Sigmoid colon (tissue), 7 donors: ENCODE measurements around the gene GALNT18. TPM values are rescaled to one million over a fixed set of nuclear protein-coding genes. Genes with fewer than 3 reads are reported as not detected.

ENCODE experiments used
- DNase-seq: peaks from one replicate; pipeline ENCODE4 v3.0.0-alpha.2; 2019
- H3K27ac ChIP-seq, 4 donors: fragments of 200-600 bp; sonication (generic); one replicate each; pipeline ENCODE4 v1.5.1; 2016 to 2019; ENCODE audit warnings: mild to moderate bottlenecking in 1 of 4
- H3K27me3 ChIP-seq, 3 donors: fragments of 200-600 bp; sonication (generic); one replicate each; pipeline ENCODE4 v1.5.1; 2019; ENCODE audit warnings: mild to moderate bottlenecking in 1 of 3
- H3K36me3 ChIP-seq, 4 donors: fragments of 200-600 bp; sonication (generic); one replicate each; pipeline ENCODE4 v1.5.1; 2016 to 2019
- H3K4me1 ChIP-seq, 4 donors: fragments of 200-600 bp; sonication (generic); one replicate each; pipeline ENCODE4 v1.5.1; 2017 to 2019
- H3K4me3 ChIP-seq, 4 donors: fragments of 200-600 bp; sonication (generic); one replicate each; pipeline ENCODE4 v1.5.1; 2017 to 2019; ENCODE audit warnings: mild to moderate bottlenecking in 2 of 4, moderate library complexity in 1 of 4
- H3K9me3 ChIP-seq, 4 donors: fragments of 200-600 bp in 3 of 4; sonication (generic) in 3 of 4; one replicate each; pipeline versions ENCODE4 v1.5.1 to v1.6.1; 2013 to 2019
- EP300 ChIP-seq, 4 donors: sonication (generic); formaldehyde crosslinking; IDR thresholded peaks; one replicate each; pipeline ENCODE4 v1.6.1; 2017; ENCODE audit warnings: antibody characterized with exemption in 4 of 4
- POLR2A ChIP-seq, 2 donors: fragments of 450-650 bp; IDR thresholded peaks; one replicate each; pipeline ENCODE4 v1.6.1; 2016; ENCODE audit warnings: antibody characterized with exemption in 2 of 2, mild to moderate bottlenecking in 2 of 2, moderate library complexity in 2 of 2
- POLR2AphosphoS5 ChIP-seq, 4 donors: sonication (generic); formaldehyde crosslinking; IDR thresholded peaks; one replicate each; pipeline ENCODE4 v1.6.1; 2017; ENCODE audit warnings: antibody characterized with exemption in 4 of 4
- WGBS, 2 donors: extraction: QIAGEN DNeasy Blood & Tissue Kit; methylation state at CpG; one replicate each; pipeline ENCODE4 v1.1.7; 2013; 5-methylcytosine and 5-hydroxymethylcytosine counted together
- intact Hi-C: fragments of 100-400 bp; cut with DNase I; formaldehyde crosslinking; loops from one replicate; pipeline ENCODE4 v1.15.1; 2023
- polyA plus RNA-seq, 3 donors: library from polyadenylated mRNA; stranded (reverse); fragments of 200-250 nt; gene quantifications; one replicate each; pipeline ENCODE4 v1.2.3, GENCODE V29; 2013
- total RNA-seq, 4 donors: library from RNA; depleted of rRNA; stranded (reverse); fragments of >200 nt; gene quantifications; one replicate each; pipeline ENCODE4 v1.1.0, GENCODE V29; 2016
- TF ChIP-seq, protein P1 (sequence below), 4 experiments: fragments of 450-650 bp in 3 of 4; fragments of 200-600 bp in 1 of 4; IDR thresholded peaks; one replicate each; pipeline ENCODE4 v1.5.1; 2016 to 2019; ENCODE audit warnings: antibody characterized with exemption in 4 of 4, mild to moderate bottlenecking in 3 of 4, moderate library complexity in 2 of 4
- donor health status: healthy with polysubstance abuse.
- donor health status: Bipolar disorder and iron deficiency.
- donor health status: healthy.

GALNT18 gene
- total and polyA plus RNA-seq, 7 donors, result 0.92 to 48.6 (median 34.9) TPM

GRCh38 chr11:11435635-11436034 is 186.2 kb downstream of the GALNT18 start:
- Histone ChIP-seq H3K9me3 (no peaks in the 10 kb centered on the region), H3K27ac (peak overlapping the region in 2 of 4 donors; percentile 17 to 23), H3K4me1 (peaks cover 0 to 27% (median 13%) of the 10 kb centered on the region in 4 donors), H3K4me3 (no peak overlapping the region), H3K27me3 (no peaks in the 10 kb centered on the region), H3K36me3 (peaks cover 0 to 20% (median 0%) of the 10 kb centered on the region in 4 donors)
- DNase-seq, result no peak
- no peak for TF ChIP-seq POLR2AphosphoS5 (IDR thresholded peaks at IDR 0.05)
- TF ChIP-seq POLR2A (IDR thresholded peaks at IDR 0.05), result no peak
- TF ChIP-seq, protein P1, sequence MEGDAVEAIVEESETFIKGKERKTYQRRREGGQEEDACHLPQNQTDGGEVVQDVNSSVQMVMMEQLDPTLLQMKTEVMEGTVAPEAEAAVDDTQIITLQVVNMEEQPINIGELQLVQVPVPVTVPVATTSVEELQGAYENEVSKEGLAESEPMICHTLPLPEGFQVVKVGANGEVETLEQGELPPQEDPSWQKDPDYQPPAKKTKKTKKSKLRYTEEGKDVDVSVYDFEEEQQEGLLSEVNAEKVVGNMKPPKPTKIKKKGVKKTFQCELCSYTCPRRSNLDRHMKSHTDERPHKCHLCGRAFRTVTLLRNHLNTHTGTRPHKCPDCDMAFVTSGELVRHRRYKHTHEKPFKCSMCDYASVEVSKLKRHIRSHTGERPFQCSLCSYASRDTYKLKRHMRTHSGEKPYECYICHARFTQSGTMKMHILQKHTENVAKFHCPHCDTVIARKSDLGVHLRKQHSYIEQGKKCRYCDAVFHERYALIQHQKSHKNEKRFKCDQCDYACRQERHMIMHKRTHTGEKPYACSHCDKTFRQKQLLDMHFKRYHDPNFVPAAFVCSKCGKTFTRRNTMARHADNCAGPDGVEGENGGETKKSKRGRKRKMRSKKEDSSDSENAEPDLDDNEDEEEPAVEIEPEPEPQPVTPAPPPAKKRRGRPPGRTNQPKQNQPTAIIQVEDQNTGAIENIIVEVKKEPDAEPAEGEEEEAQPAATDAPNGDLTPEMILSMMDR (IDR thresholded peaks at IDR 0.05), result no peak
- TF ChIP-seq EP300 (IDR thresholded peaks at IDR 0.05), result no peak
- WGBS, 2 donors, result 75 to 79% methylated on average over 12 of the region's 12 CpGs
- intact Hi-C loops, result no loop called here

DNA sequence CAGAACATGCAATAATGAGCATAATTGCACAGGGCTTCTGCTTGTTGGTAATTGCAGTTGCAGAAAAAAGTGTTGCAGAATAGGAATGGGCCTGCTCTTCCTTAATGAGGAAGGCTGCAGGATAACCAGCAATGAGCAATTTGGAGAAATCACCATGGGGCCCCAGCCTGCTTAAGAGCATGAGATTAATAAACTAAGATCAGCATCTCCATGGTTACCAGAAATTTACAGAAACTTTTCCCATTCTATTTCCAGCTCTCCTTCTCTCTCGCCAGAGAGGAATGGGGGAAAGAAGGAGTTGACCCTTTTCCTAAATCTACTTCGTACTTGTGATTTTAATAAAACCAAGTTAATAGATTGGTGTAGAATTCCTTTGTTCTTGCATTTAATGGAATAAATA is 187.8 kb downstream of the GALNT18 start:
- intact Hi-C loops, result no loop called here
- Histone ChIP-seq H3K27ac (no peak overlapping the region), H3K27me3 (no peaks in the 10 kb centered on the region), H3K4me3 (no peak overlapping the region), H3K9me3 (no peaks in the 10 kb centered on the region), H3K4me1 (peaks cover 0 to 22% (median 10%) of the 10 kb centered on the region in 4 donors), H3K36me3 (peaks cover 0 to 32% (median 0%) of the 10 kb centered on the region in 4 donors)
- TF ChIP-seq EP300 (IDR thresholded peaks at IDR 0.05) (no peak), POLR2AphosphoS5 (IDR thresholded peaks at IDR 0.05) (no peak), POLR2A (IDR thresholded peaks at IDR 0.05) (no peak)
- no peak for DNase-seq
- WGBS, 2 donors, result 83 to 92% methylated on average over 2 of the region's 2 CpGs

- H3K36me3 ChIP-seq, result peaks cover 0 to 32% (median 0%) of the 10 kb centered on the region in 4 donors
- no peak overlapping the region for H3K4me3 ChIP-seq
- H3K27me3 ChIP-seq, result no peaks in the 10 kb centered on the region
- intact Hi-C loops, result no loop called here
- no peak overlapping the region for H3K27ac ChIP-seq
- peaks cover 0 to 27% (median 14%) of the 10 kb centered on the region in 4 donors for H3K4me1 ChIP-seq
- H3K9me3 ChIP-seq, result no peaks in the 10 kb centered on the region
- TF ChIP-seq, protein P1 (IDR thresholded peaks at IDR 0.05), result no peak
- TF ChIP-seq POLR2A (IDR thresholded peaks at IDR 0.05) (no peak), EP300 (IDR thresholded peaks at IDR 0.05) (no peak), POLR2AphosphoS5 (IDR thresholded peaks at IDR 0.05) (no peak)
- WGBS, 2 donors, result 94 to 95% methylated on average over 13 of the region's 13 CpGs
- no peak for DNase-seq
Observed at GRCh38 chr11:11432621-11433319, 189.0 kb downstream of the GALNT18 start.

GRCh38 chr11:11430431-11430830 is 191.4 kb downstream of the GALNT18 start:
- H3K4me3 ChIP-seq, result no peak overlapping the region
- no peak overlapping the region for H3K27ac ChIP-seq
- peaks cover 0 to 32% (median 0%) of the 10 kb centered on the region in 4 donors for H3K36me3 ChIP-seq
- intact Hi-C loops, result no loop called here
- H3K4me1 ChIP-seq, result peaks cover 0 to 27% (median 19%) of the 10 kb centered on the region in 4 donors
- no peaks in the 10 kb centered on the region for H3K27me3 ChIP-seq
- DNase-seq, result no peak
- WGBS, 2 donors, result 91 to 93% methylated on average over 4 of the region's 4 CpGs
- TF ChIP-seq, protein P1 (IDR thresholded peaks at IDR 0.05), result no peak
- no peak for TF ChIP-seq POLR2AphosphoS5 (IDR thresholded peaks at IDR 0.05)
- no peak for TF ChIP-seq EP300 (IDR thresholded peaks at IDR 0.05)
- no peak for TF ChIP-seq POLR2A (IDR thresholded peaks at IDR 0.05)
- no peaks in the 10 kb centered on the region for H3K9me3 ChIP-seq

DNA sequence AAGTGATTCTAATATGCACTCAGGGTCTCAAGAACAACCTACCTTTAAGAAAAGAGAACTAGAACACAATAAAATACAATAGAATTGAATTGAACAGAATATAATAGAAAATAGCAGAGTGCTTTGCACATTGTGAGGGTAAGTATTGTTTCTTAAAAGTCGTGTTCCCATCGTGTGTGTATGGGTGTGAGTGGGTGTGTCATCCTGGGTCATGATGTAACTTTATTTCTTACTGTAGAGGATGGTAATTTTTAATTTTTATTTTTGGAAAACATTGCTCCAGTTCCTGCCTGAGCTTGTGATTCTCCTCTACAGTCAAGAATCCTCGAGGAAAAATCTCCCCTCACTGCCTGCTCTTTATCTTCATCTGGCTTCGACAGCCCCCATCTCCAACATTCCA is 193.1 kb downstream of the GALNT18 start:
- H3K4me1 ChIP-seq, result peaks cover 0 to 27% (median 17%) of the 10 kb centered on the region in 4 donors
- H3K27ac ChIP-seq, result no peak overlapping the region
- 56 to 81% methylated on average over 4 of the region's 4 CpGs for WGBS, 2 donors
- peaks cover 0 to 32% (median 0%) of the 10 kb centered on the region in 4 donors for H3K36me3 ChIP-seq
- intact Hi-C loops, result no loop called here
- TF ChIP-seq POLR2AphosphoS5 (IDR thresholded peaks at IDR 0.05) (no peak), EP300 (IDR thresholded peaks at IDR 0.05) (no peak), POLR2A (IDR thresholded peaks at IDR 0.05) (no peak)
- TF ChIP-seq, protein P1 (IDR thresholded peaks at IDR 0.05), result no peak
- no peaks in the 10 kb centered on the region for H3K9me3 ChIP-seq
- H3K27me3 ChIP-seq, result no peaks in the 10 kb centered on the region
- no peak overlapping the region for H3K4me3 ChIP-seq
- DNase-seq, result no peak
